Natural killer cell (primary cell): ENCODE measurements around the gene IGFBPL1. TPM values are rescaled to one million over a fixed set of nuclear protein-coding genes. Genes with fewer than 3 reads are reported as not detected.

Experiments used
- ATAC-seq, 3 donors: fragments of 150-1000 bp in 2 of 3; fragments of 200-7000 bp in 1 of 3; cut with Tn5 transposase; 1 replicate in 1 of 3; 2 replicates in 2 of 3; pipeline ENCODE4 v1.10.0; 2021; ENCODE audit warnings: mild to moderate bottlenecking in 2 of 3, moderate library complexity in 2 of 3
- DNase-seq, 2 donors: peaks; one replicate each; pipeline versions ENCODE4 v3.0.0 to v3.0.0-alpha.2; 2013 to 2021; ENCODE audit warnings: mixed read lengths in 1 of 2
- H3K27ac ChIP-seq: one replicate; pipeline ENCODE4 v1.5.1; 2013; ENCODE audit warnings: mild to moderate bottlenecking, low read length
- H3K27me3 ChIP-seq: one replicate; pipeline ENCODE4 v1.6.1; 2013; ENCODE audit warnings: low read length; ENCODE audit not compliant: control insufficient read depth, insufficient read depth
- H3K36me3 ChIP-seq: one replicate; pipeline ENCODE4 v1.6.1; 2013; ENCODE audit warnings: low read length; ENCODE audit not compliant: control insufficient read depth, insufficient read depth
- H3K4me1 ChIP-seq: one replicate; pipeline ENCODE4 v1.6.1; 2013; ENCODE audit warnings: low read length; ENCODE audit not compliant: control insufficient read depth, insufficient read depth
- H3K4me3 ChIP-seq: one replicate; pipeline ENCODE4 v1.5.1; 2013; ENCODE audit warnings: low read length
- H3K9me3 ChIP-seq: one replicate; pipeline ENCODE4 v1.6.1; 2013; ENCODE audit warnings: low read length; ENCODE audit not compliant: control insufficient read depth, insufficient read depth
- H3K27ac Mint-ChIP-seq, 2 donors: one replicate each; pipeline ENCODE4 v1.8.0; 2022; ENCODE audit warnings: mild to moderate bottlenecking in 2 of 2, mixed read lengths in 2 of 2, moderate library complexity in 1 of 2
- H3K27me3 Mint-ChIP-seq, 2 donors: one replicate each; pipeline ENCODE4 v1.8.0; 2022; ENCODE audit warnings: low read depth in 2 of 2, mixed read lengths in 2 of 2
- H3K36me3 Mint-ChIP-seq: one replicate; pipeline ENCODE4 v1.8.0; 2022; ENCODE audit warnings: mixed read lengths
- H3K4me1 Mint-ChIP-seq, 2 donors: one replicate each; pipeline ENCODE4 v1.8.0; 2022; ENCODE audit warnings: mixed read lengths in 2 of 2
- H3K4me3 Mint-ChIP-seq: one replicate; pipeline ENCODE4 v1.8.0; 2022; ENCODE audit warnings: mild to moderate bottlenecking, moderate library complexity, mixed read lengths
- H3K9me3 Mint-ChIP-seq, 2 donors: one replicate each; pipeline ENCODE4 v1.8.0; 2022; ENCODE audit warnings: mixed read lengths in 2 of 2
- CTCF ChIP-seq: fragments of 200-600 bp; IDR thresholded peaks from one replicate; pipeline ENCODE4 v1.8.0; 2022; ENCODE audit warnings: antibody characterized with exemption
- WGBS: methylation state at CpG from one replicate; pipeline ENCODE4 v1.1.7; 2013; ENCODE audit warnings: missing lambda C conversion rate; ENCODE audit not compliant: insufficient coverage; 5-methylcytosine and 5-hydroxymethylcytosine counted together
- intact Hi-C: fragments of 100-400 bp; cut with micrococcal nuclease; formaldehyde crosslinking; loops from one replicate; pipeline ENCODE4 v1.14.2; 2022
- total RNA-seq, 4 donors: library from RNA; stranded (reverse); fragments of 120-200 nt in 1 of 4; gene quantifications; one replicate each; pipeline versions ENCODE4 v1.2.3 to v1.2.4, GENCODE V29; 2013 to 2022

The IGFBPL1 gene
- total RNA-seq, 3 donors from 2014 or later (not counting 1 experiment from before 2014, with no cell fraction given) = not detected

- DNase-seq = no peak
- Histone ChIP-seq H3K27me3 (no peaks in the 10 kb centered on the region), H3K36me3 (no peaks in the 10 kb centered on the region), H3K4me1 (no peaks in the 10 kb centered on the region), H3K27ac (no peak overlapping the region), H3K4me3 (no peak overlapping the region), H3K9me3 (no peaks in the 10 kb centered on the region)
- Mint-ChIP-seq H3K9me3 (no peaks in the 10 kb centered on the region), H3K27me3 (peaks cover 33 to 55% of the 10 kb centered on the region in 2 donors), H3K27ac (no peak overlapping the region), H3K4me3 (no peak overlapping the region), H3K36me3 (no peaks in the 10 kb centered on the region), H3K4me1 (no peaks in the 10 kb centered on the region)
- no peak for TF ChIP-seq CTCF
- intact Hi-C loops = no loop called here
- no peak for ATAC-seq
- 83% methylated on average over 7 of the region's 7 CpGs for WGBS
Observed at GRCh38 chr9:38443181-38443580, 18.9 kb upstream of the IGFBPL1 start.

GRCh38 chr9:38442473-38443096 is 18.3 kb upstream of the IGFBPL1 start:
- Histone ChIP-seq H3K27ac (no peak overlapping the region), H3K27me3 (no peaks in the 10 kb centered on the region), H3K4me1 (no peaks in the 10 kb centered on the region), H3K9me3 (no peaks in the 10 kb centered on the region), H3K4me3 (no peak overlapping the region), H3K36me3 (no peaks in the 10 kb centered on the region)
- DNase-seq (no peak), ATAC-seq (no peak)
- Mint-ChIP-seq H3K4me1 (no peaks in the 10 kb centered on the region), H3K4me3 (no peak overlapping the region), H3K9me3 (no peaks in the 10 kb centered on the region), H3K36me3 (no peaks in the 10 kb centered on the region), H3K27ac (no peak overlapping the region), H3K27me3 (peaks cover 30 to 55% of the 10 kb centered on the region in 2 donors)
- TF ChIP-seq CTCF = no peak
- 82% methylated on average over 8 of the region's 8 CpGs for WGBS
- intact Hi-C loops = no loop called here

- intact Hi-C loops = no loop called here
- H3K27me3 Mint-ChIP-seq = peaks cover 25 to 50% of the 10 kb centered on the region in 2 donors
- H3K27me3 ChIP-seq = no peaks in the 10 kb centered on the region
- DNase-seq = no peak
- no peak overlapping the region for H3K4me3 ChIP-seq
- no peak overlapping the region for H3K27ac Mint-ChIP-seq
- no peak for ATAC-seq
- H3K36me3 ChIP-seq = no peaks in the 10 kb centered on the region
- H3K36me3 Mint-ChIP-seq = no peaks in the 10 kb centered on the region
- 80% methylated on average over 8 of the region's 8 CpGs for WGBS
- no peak overlapping the region for H3K4me3 Mint-ChIP-seq
- TF ChIP-seq CTCF = no peak
- H3K4me1 ChIP-seq = no peaks in the 10 kb centered on the region
- no peak overlapping the region for H3K27ac ChIP-seq
- peaks cover 0 to 6% of the 10 kb centered on the region in 2 donors for H3K4me1 Mint-ChIP-seq
- H3K9me3 ChIP-seq = no peaks in the 10 kb centered on the region
- H3K9me3 Mint-ChIP-seq = no peaks in the 10 kb centered on the region
Observed at GRCh38 chr9:38441347-38442085, 17.3 kb upstream of the IGFBPL1 start.
